Measurements from ENCODE around the gene THAP7.
"Not testable (repeated sequence)": the region's sequence is repeated elsewhere in the genome, so short reads cannot be mapped to it uniquely, and the experiment has no call there.

Gene THAP7

GRCh38 chr22:21012446-21013407 lies 10.8 kb upstream of the THAP7 start:
- no peak for DNase-seq

DNA sequence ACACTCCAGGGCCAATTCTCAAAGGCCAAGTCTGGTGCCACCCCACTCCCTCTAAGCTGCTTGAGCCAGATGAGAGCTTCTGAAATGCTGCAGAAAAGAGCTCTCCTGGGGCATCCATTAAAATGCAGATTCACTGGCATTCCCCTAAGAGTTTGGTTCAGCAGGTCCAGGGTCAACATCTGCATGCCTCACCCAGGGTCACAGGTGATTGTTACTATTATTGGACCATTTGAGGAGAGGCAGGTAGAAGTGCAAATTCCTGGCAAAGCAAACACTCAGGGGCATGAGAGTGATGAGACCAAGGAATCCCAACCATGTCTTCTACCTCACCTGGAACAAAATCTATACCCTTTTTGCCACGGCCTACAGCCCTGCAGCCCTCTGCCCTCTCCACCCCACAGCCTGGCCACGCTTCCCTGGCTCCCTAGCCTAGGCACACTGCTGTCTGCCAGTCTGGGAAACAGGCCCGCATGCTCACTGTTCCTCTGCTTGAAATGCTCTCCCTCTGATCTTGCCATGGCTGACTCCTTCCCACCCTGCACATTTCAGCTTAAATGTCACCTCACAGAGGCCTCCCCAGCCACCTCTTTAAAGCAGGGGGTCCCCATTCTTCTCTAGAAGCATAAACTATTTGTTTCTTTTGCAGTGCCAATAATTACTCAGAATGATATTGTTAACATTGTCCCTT lies 8.7 kb upstream of the THAP7 start:
- no peak for DNase-seq

GRCh38 chr22:21009638-21010425 lies 7.9 kb upstream of the THAP7 start:
- DNase-seq, result peak; percentile 24

DNA sequence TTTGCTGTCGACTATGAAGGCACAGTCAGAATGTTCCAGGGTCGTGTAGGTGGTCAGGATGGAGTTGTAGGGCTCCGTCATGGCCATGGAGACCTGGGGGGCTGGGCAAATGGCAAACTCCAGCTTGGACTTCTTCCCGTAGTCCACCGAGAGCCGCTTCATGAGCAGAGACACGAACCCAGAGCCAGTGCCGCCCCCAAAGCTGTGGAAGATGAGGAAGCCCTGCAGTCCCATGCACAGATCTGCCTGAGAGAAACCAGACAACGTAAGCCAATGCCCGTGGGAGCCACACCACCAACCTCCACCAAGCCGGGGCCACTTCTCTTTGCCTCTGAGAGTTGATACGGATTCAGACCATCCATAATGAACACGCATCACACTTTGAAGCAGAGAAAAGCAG lies 7.3 kb upstream of the THAP7 start:
- not testable (repeated sequence) for DNase-seq

DNA sequence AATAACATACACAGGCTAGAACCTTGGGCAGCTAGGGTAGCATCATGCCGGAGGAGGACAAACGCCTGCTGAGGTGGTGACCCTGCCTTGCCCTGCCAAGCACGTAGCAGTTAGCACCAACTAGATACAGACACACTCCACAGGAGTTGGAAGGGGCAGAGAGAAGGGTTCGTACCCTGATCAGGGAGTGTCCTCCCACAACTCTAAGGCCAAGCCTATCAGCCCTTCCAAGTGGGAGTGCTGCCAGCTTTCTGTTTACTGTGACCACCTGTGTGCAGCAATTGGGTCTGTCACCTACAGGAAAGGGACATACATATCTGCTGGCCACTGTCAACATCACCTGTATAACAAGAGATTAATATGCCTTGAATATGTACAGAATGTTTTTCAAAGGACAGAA lies 1.9 kb upstream of the THAP7 start:
- no peak for DNase-seq

GRCh38 chr22:21000987-21001600 lies 824 bp downstream of the THAP7 start:
- no peak for DNase-seq

- no peak for DNase-seq
Observed at GRCh38 chr22:21000207-21000986, 1.5 kb downstream of the THAP7 start.

GRCh38 chr22:20999350-21000206 lies 2.3 kb downstream of the THAP7 start:
- no peak for DNase-seq

DNA sequence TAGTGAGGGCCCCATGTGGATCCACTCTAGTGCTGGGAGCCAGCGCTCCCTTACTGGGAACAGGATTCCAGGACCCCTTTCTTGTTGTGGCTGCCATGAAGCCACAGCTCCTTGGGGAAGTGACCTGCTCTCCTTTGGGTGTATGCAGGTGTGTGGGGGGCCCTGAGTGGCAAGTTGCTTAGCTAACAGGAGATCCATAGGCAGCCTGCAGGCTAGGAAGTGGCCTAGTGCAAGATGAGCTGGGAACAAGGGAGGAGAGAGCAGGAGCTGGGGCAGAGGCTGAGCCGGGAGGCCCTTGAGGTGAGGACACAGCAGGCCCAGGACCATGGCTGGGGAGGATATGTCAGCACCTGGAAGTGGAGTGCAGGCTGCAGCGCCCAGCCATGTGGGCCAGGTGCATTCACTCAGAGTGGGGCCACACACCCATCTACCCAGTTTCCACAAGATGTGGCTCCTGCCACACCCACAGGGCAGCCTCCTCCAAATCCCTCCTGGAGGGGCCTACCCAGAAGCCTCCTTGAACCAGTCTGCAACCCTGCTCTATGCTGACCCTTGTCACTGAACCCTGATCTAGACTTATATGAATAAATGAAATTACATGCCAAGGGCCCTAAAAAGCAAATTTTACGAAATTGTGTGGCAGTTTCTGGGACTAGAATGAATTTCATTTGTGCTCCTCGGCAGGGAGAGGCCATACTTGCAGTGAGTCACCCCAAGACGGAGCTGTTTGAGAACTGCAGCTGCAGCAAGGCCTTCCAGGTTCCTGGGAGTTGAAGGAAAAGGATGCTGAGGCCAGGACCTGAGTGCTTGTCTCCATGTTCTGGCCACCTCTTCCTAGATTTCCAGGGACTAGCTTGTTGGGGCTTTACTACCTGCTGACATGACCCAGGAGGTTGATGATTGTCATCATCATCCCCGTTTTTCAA lies 3.2 kb downstream of the THAP7 start:
- no peak for DNase-seq

DNA sequence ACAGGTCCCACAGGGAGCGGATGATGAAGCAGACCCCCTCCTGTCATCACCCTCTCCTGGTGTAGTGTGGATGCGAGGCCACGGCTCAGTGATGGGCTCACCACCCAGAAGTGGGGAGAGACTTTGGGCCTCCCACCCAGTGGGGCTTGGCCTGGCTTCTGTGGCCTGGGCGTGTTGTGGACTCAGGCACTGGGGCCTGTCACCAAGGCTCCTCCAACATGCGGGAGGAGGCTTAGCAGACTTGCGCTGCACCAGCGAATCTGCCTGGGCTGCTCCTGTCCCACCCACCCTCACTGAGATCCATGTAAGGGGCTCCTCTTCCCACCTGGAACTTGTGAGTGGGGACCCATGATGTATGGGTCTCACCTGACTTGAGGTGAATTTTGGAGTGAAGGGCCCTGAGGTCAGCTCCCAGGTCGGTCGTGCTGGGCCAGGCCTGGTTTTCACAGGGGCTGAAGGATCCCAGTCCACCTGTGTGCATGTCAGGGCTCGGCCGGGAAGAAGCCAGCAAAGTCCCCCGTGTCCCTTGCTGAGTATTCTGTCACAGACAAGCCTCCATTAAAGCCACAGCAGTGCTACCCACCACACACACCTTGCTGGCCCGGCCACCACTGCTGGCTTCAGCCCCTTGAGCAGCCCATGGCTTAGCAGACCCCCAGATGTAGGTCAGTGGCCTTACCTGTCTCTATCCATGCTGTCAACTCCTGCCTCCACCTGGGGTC lies 4.2 kb downstream of the THAP7 start:
- DNase-seq, result no peak

- no peak for DNase-seq
Observed at GRCh38 chr22:20996598-20997535, 5.1 kb downstream of the THAP7 start.

- no peak for DNase-seq
Observed at GRCh38 chr22:20996031-20996410, 5.9 kb downstream of the THAP7 start.

GRCh38 chr22:20995329-20996030 lies 6.4 kb downstream of the THAP7 start:
- DNase-seq, result no peak

DNA sequence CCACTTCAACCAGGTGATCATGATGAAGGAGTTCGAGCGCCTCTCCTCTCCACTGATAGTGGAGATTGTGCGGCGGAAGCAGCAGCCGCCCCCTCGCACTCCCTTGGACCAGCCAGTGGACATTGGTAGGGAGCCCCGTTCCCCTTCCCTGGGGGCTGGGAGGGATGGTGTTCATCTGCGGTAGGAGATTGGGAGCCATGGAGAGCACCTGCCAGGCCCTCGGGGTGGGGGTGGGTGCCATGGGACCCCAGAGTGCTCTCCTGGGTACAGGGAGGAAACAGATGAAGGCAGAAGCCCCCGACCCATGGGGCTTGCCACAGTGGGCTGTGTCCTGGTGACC lies 7.0 kb downstream of the THAP7 start:
- no peak for DNase-seq

- no peak for DNase-seq
Observed at GRCh38 chr22:20994128-20994901, 7.6 kb downstream of the THAP7 start.

DNA sequence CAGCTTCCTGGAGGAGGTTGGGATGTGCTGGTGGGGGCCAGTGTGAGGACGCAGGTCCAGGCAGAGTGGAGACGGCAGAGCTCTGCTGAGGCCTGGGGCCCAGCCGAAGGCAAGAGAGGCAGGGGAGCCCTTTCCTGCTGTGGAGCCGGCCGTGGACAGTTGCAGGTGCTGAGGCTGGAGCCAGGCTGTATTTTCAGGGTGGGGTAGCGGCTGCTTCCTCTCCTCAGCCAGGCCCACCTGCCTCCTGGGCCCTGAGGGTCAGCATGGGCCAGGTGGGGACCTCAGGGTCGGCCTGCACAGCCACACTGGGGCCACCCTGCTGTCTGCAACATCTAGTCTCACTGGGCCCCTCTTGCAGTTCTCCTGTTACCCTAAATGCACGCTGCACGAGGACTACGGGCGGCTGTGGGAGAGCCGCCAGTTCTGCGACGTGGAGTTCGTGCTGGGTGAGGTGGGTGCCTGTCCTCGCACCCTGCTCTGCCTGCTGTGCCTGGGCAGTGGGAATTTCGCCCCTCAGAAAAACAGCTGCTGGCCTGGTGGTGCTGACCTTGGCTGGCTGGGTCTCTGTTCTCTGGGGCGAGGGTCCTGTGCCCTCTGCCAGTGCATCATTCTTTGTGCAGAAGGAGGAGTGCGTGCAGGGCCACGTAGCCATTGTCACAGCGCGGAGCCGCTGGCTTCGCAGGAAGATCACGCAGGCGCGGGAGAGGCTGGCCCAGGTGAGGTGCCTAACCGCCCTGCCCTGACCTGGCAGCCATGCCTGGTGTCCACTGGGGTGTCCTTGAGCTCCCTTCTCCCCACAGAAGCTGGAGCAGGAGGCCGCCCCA lies 8.4 kb downstream of the THAP7 start:
- no peak for DNase-seq

All from CD4-positive, alpha-beta T cell treated with Interleukin-12 subunit alpha and Interleukin-12 subunit beta, for 1 hour (primary cell).